GM18868 (cell line): ENCODE data around the gene CBFB.
A peak's percentile ranks its signal among the peaks of the same experiment; 100 is the strongest.
"Not testable (repeated sequence)": the region's sequence is repeated elsewhere in the genome, so short reads cannot be mapped to it uniquely, and the experiment has no call there.

Experiments used
- ATAC-seq: cut with Tn5 transposase; IDR thresholded peaks from one replicate; pipeline ENCODE4 v1.9.1; 2021; ENCODE audit warnings: mild to moderate bottlenecking, moderate library complexity; ENCODE audit not compliant: unreplicated experiment

The CBFB gene

GRCh38 chr16:67120025-67120424 lies 91.1 kb downstream of the CBFB start:
- no peak for ATAC-seq

GRCh38 chr16:67122799-67123198 lies 93.8 kb downstream of the CBFB start:
- ATAC-seq = not testable (repeated sequence)

- no peak for ATAC-seq
Observed at GRCh38 chr16:67128417-67128816, 99.5 kb downstream of the CBFB start.

GRCh38 chr16:67128887-67129286 lies 99.9 kb downstream of the CBFB start:
- ATAC-seq = no peak

GRCh38 chr16:67129422-67129821 lies 100.5 kb downstream of the CBFB start:
- no peak for ATAC-seq

GRCh38 chr16:67137605-67138004 lies 108.7 kb downstream of the CBFB start:
- ATAC-seq = no peak

GRCh38 chr16:67141391-67141790 lies 112.4 kb downstream of the CBFB start:
- ATAC-seq = no peak

- no peak for ATAC-seq
Observed at GRCh38 chr16:67142342-67142741, 113.4 kb downstream of the CBFB start.

GRCh38 chr16:67144943-67145342 lies 116.0 kb downstream of the CBFB start:
- ATAC-seq = no peak

GRCh38 chr16:67145746-67146145 lies 116.8 kb downstream of the CBFB start:
- ATAC-seq = no peak

GRCh38 chr16:67146523-67147357 lies 117.8 kb downstream of the CBFB start:
- no peak for ATAC-seq

- ATAC-seq = no peak
Observed at GRCh38 chr16:67147437-67148140, 118.6 kb downstream of the CBFB start.

- no peak for ATAC-seq
Observed at GRCh38 chr16:67148221-67148620, 119.3 kb downstream of the CBFB start.

- no peak for ATAC-seq
Observed at GRCh38 chr16:67148656-67149275, 119.8 kb downstream of the CBFB start.

GRCh38 chr16:67149276-67150046 lies 120.5 kb downstream of the CBFB start:
- no peak for ATAC-seq

GRCh38 chr16:67150047-67150832 lies 121.3 kb downstream of the CBFB start:
- ATAC-seq = peak; percentile 35
